ENCODE results near the gene ECM2.

ECM2 gene

GRCh38 chr9:92457576-92457975 is 78.2 kb downstream of the ECM2 start:
- no peak for DNase-seq

- DNase-seq, result no peak
Observed at GRCh38 chr9:92455217-92455616, 80.6 kb downstream of the ECM2 start.

GRCh38 chr9:92446536-92446935 is 89.3 kb downstream of the ECM2 start:
- DNase-seq, result no peak
